ENCODE results near the gene GABRA6. TPM values are rescaled to one million over a fixed set of nuclear protein-coding genes. Genes with fewer than 3 reads are reported as not detected.

Gene GABRA6
- total RNA-seq, 2 donors from 2014 or later, result not detected

GRCh38 chr5:161687316-161687715, 1.8 kb downstream of the GABRA6 start:
- H3K4me3 Mint-ChIP-seq, result no peak overlapping the region
- Histone ChIP-seq H3K36me3 (ENCODE audit: control insufficient read depth, insufficient read depth, low read length) (no peaks in the 10 kb centered on the region), H3K4me1 (ENCODE audit: control insufficient read depth, insufficient read depth, low read length) (peaks cover 12% of the 10 kb centered on the region), H3K9me3 (ENCODE audit: control insufficient read depth, low read length) (no peaks in the 10 kb centered on the region), H3K27ac (ENCODE audit: low read depth, low read length) (no peak overlapping the region), H3K27me3 (ENCODE audit: control insufficient read depth, insufficient read depth, low read length, poor library complexity, severe bottlenecking) (no peaks in the 10 kb centered on the region), H3K9ac (ENCODE audit: extremely low read depth, low read length, poor library complexity, severe bottlenecking) (no peak overlapping the region), H3K4me3 (ENCODE audit: low read length) (no peak overlapping the region)
- 85 to 100% methylated on average over 1 to 2 of the region's 2 CpGs for WGBS, 2 experiments (ENCODE audit: insufficient coverage in 1 of 2, insufficient read length in 1 of 2)
- H3K27me3 Mint-ChIP-seq (ENCODE audit: insufficient read depth), result no peaks in the 10 kb centered on the region
- H3K9me3 Mint-ChIP-seq, result no peaks in the 10 kb centered on the region
- DNase-seq, result no peak
- no peaks in the 10 kb centered on the region for H3K36me3 Mint-ChIP-seq (ENCODE audit: low read depth)
- no peak for TF ChIP-seq CTCF (conservative IDR thresholded peaks at IDR 0.05)
- peaks cover 11% of the 10 kb centered on the region for H3K4me1 Mint-ChIP-seq
- no peak overlapping the region for H3K27ac Mint-ChIP-seq

GRCh38 chr5:161691911-161692310, 6.4 kb downstream of the GABRA6 start:
- H3K27me3 ChIP-seq (ENCODE audit: control insufficient read depth, insufficient read depth, low read length, poor library complexity, severe bottlenecking), result no peaks in the 10 kb centered on the region
- no peaks in the 10 kb centered on the region for H3K36me3 ChIP-seq (ENCODE audit: control insufficient read depth, insufficient read depth, low read length)
- H3K9me3 ChIP-seq (ENCODE audit: control insufficient read depth, low read length), result no peaks in the 10 kb centered on the region
- H3K4me1 Mint-ChIP-seq, result no peaks in the 10 kb centered on the region
- H3K27ac Mint-ChIP-seq, result no peak overlapping the region
- H3K9ac ChIP-seq (ENCODE audit: extremely low read depth, low read length, poor library complexity, severe bottlenecking), result no peak overlapping the region
- no peaks in the 10 kb centered on the region for H3K27me3 Mint-ChIP-seq (ENCODE audit: insufficient read depth)
- H3K4me1 ChIP-seq (ENCODE audit: control insufficient read depth, insufficient read depth, low read length), result no peaks in the 10 kb centered on the region
- H3K36me3 Mint-ChIP-seq (ENCODE audit: low read depth), result no peaks in the 10 kb centered on the region
- H3K9me3 Mint-ChIP-seq, result no peaks in the 10 kb centered on the region
- no peak for TF ChIP-seq CTCF (conservative IDR thresholded peaks at IDR 0.05)
- H3K4me3 Mint-ChIP-seq, result no peak overlapping the region
- no peak overlapping the region for H3K4me3 ChIP-seq (ENCODE audit: low read length)
- 82 to 89% methylated on average over 5 to 7 of the region's 7 CpGs for WGBS, 2 experiments (ENCODE audit: insufficient coverage in 1 of 2, insufficient read length in 1 of 2)
- DNase-seq, result no peak
- no peak overlapping the region for H3K27ac ChIP-seq (ENCODE audit: low read depth, low read length)

- no peak for DNase-seq
- WGBS, 2 experiments (ENCODE audit: insufficient coverage in 1 of 2, insufficient read length in 1 of 2), result 70 to 83% methylated on average over 2 to 4 of the region's 4 CpGs
- H3K27ac ChIP-seq (ENCODE audit: low read depth, low read length), result no peak overlapping the region
- H3K9me3 ChIP-seq (ENCODE audit: control insufficient read depth, low read length), result no peaks in the 10 kb centered on the region
- no peak for TF ChIP-seq CTCF (conservative IDR thresholded peaks at IDR 0.05)
- H3K4me3 ChIP-seq (ENCODE audit: low read length), result no peak overlapping the region
- Mint-ChIP-seq H3K4me1 (no peaks in the 10 kb centered on the region), H3K27me3 (ENCODE audit: insufficient read depth) (no peaks in the 10 kb centered on the region), H3K4me3 (no peak overlapping the region), H3K36me3 (ENCODE audit: low read depth) (no peaks in the 10 kb centered on the region), H3K27ac (no peak overlapping the region), H3K9me3 (no peaks in the 10 kb centered on the region)
- H3K9ac ChIP-seq (ENCODE audit: extremely low read depth, low read length, poor library complexity, severe bottlenecking), result no peak overlapping the region
- H3K27me3 ChIP-seq (ENCODE audit: control insufficient read depth, insufficient read depth, low read length, poor library complexity, severe bottlenecking), result no peaks in the 10 kb centered on the region
- H3K36me3 ChIP-seq (ENCODE audit: control insufficient read depth, insufficient read depth, low read length), result no peaks in the 10 kb centered on the region
- H3K4me1 ChIP-seq (ENCODE audit: control insufficient read depth, insufficient read depth, low read length), result no peaks in the 10 kb centered on the region
These were observed 11.5 kb downstream of the GABRA6 start for GRCh38 chr5:161697001-161697400.
